ENCODE measurements around the gene SSTR3. TPM values are rescaled to one million over a fixed set of nuclear protein-coding genes. Genes with fewer than 3 reads are reported as not detected.

Gene SSTR3
- total and polyA plus RNA-seq, 9 of the 15 experiments (the other 6 are each of a cell fraction or from before 2014, with no cell fraction given), result 0.03 TPM; not detected in 8

- peak; percentile 81 for TF ChIP-seq ETS1 (conservative IDR thresholded peaks at IDR 0.05; ENCODE audit: control insufficient read depth, low read depth, low read length)
- TF ChIP-seq ZFPM2 (CRISPR knock-in tag; IDR thresholded peaks at IDR 0.05), result no peak
- TF ChIP-seq TBP (optimal IDR thresholded peaks at IDR 0.05; ENCODE audit: low read depth, low read length), result no peak
- no peak for TF ChIP-seq PTTG1 (tag; IDR thresholded peaks at IDR 0.05; ENCODE audit: low read depth)
- 0 out of 2 replicates have a peak, but pooled peaks have one; percentile 44 for TF ChIP-seq SUPT5H (IDR thresholded peaks at IDR 0.05)
- peak; percentile 30; the same call in 1 of the 2 replicates for TF ChIP-seq POLR2AphosphoS2 (IDR thresholded peaks at IDR 0.05; ENCODE audit: low read length)
- TF ChIP-seq ESRRA (IDR thresholded peaks at IDR 0.05; ENCODE audit: borderline replicate concordance, low read depth), result peak; percentile 61; the same call in 1 of the 2 replicates
- TF ChIP-seq ADNP (tag; IDR thresholded peaks at IDR 0.05), result peak; percentile 13; the same call in 1 of the 2 replicates
- TF ChIP-seq ZNF75A (CRISPR knock-in tag; IDR thresholded peaks at IDR 0.05), result no peak
- no peak for TF ChIP-seq ELF2 (CRISPR knock-in tag; IDR thresholded peaks at IDR 0.05)
- TF ChIP-seq ZBTB40 (IDR thresholded peaks at IDR 0.05), result peak; percentile 75
- no peak for TF ChIP-seq ZBTB40 (CRISPR knock-in tag; IDR thresholded peaks at IDR 0.05)
- peak; percentile 36 to 53; a peak in 1 of 4 replicates for TF ChIP-seq FOXK2 (conservative IDR thresholded peaks at IDR 0.05 in 1 of 2, IDR thresholded peaks at IDR 0.05 in 1 of 2; ENCODE audit: low read depth in 2 of 2)
- TF ChIP-seq NCOA1 (IDR thresholded peaks at IDR 0.05; ENCODE audit: low read depth), result peak; percentile 81; the same call in 1 of the 2 replicates
- peak; percentile 39 for TF ChIP-seq PRDM10 (IDR thresholded peaks at IDR 0.05; ENCODE audit: partially characterized antibody)
These were observed 30.2 kb upstream of the SSTR3 start (continued) for GRCh38 chr22:37242395-37242918.

Data from K562 (cell line).